Mesenchymal stem cell (in vitro differentiated cells and primary cell): ENCODE results near the gene TMEM175.

ENCODE experiments used
- DNase-seq: peaks from one replicate; pipeline ENCODE4 v3.0.0-alpha.2; 2013
- H2AFZ ChIP-seq: one replicate; pipeline ENCODE4 v1.6.1; 2013; ENCODE audit warnings: low read depth, mild to moderate bottlenecking, control low read depth, inconsistent platforms, low read length, moderate library complexity
- H2AK5ac ChIP-seq: 2 replicates; pipeline ENCODE4 v1.6.1; 2013; ENCODE audit warnings: low read length, moderate library complexity, mild to moderate bottlenecking, inconsistent platforms; ENCODE audit not compliant: severe bottlenecking
- H2BK120ac ChIP-seq: one replicate; pipeline ENCODE4 v1.6.1; 2013; ENCODE audit warnings: low read depth, mild to moderate bottlenecking, inconsistent platforms, low read length, moderate library complexity
- H2BK12ac ChIP-seq, 2 experiments: one replicate each; pipeline ENCODE4 v1.6.1; 2013; ENCODE audit warnings: inconsistent platforms in 2 of 2, low read length in 2 of 2, mild to moderate bottlenecking in 2 of 2, moderate library complexity in 2 of 2, control low read depth in 1 of 2
- H2BK15ac ChIP-seq: one replicate; pipeline ENCODE4 v1.6.1; 2013; ENCODE audit warnings: mild to moderate bottlenecking, low read depth, inconsistent platforms; ENCODE audit not compliant: poor library complexity, severe bottlenecking
- H2BK5ac ChIP-seq: 2 replicates; pipeline ENCODE4 v1.6.1; 2013; ENCODE audit warnings: low read depth, mild to moderate bottlenecking, low read length, control low read depth, inconsistent platforms; ENCODE audit not compliant: poor library complexity, severe bottlenecking
- H3K14ac ChIP-seq, 2 experiments: one replicate each; pipeline ENCODE4 v1.6.1; 2013; ENCODE audit warnings: inconsistent platforms in 2 of 2, low read length in 2 of 2, control low read depth in 1 of 2, mild to moderate bottlenecking in 1 of 2, moderate library complexity in 1 of 2
- H3K18ac ChIP-seq, 2 experiments: one replicate each; pipeline ENCODE4 v1.6.1; 2013; ENCODE audit warnings: inconsistent platforms in 2 of 2, low read length in 2 of 2, control low read depth in 1 of 2, low read depth in 1 of 2, mild to moderate bottlenecking in 1 of 2
- H3K23ac ChIP-seq, 2 experiments: one replicate each; pipeline ENCODE4 v1.6.1; 2013; ENCODE audit warnings: inconsistent platforms in 2 of 2, low read length in 2 of 2, mild to moderate bottlenecking in 2 of 2, moderate library complexity in 2 of 2, control low read depth in 1 of 2
- H3K27ac ChIP-seq: 2 replicates; pipeline ENCODE4 v1.5.1; 2013; ENCODE audit warnings: mild to moderate bottlenecking, moderate library complexity, low read length, control low read depth, inconsistent platforms; ENCODE audit not compliant: poor library complexity, severe bottlenecking
- H3K27me3 ChIP-seq, 2 experiments: 2 replicates each; pipeline versions ENCODE4 v1.6.1 to v1.7.0; 2013; ENCODE audit warnings: low read length in 2 of 2, mild to moderate bottlenecking in 2 of 2, moderate library complexity in 2 of 2, control low read depth in 1 of 2, inconsistent platforms in 1 of 2; ENCODE audit not compliant: control insufficient read depth in 1 of 2, insufficient read depth in 1 of 2
- H3K36me3 ChIP-seq, 2 experiments: 2 replicates each; pipeline versions ENCODE4 v1.6.1 to v1.7.0; 2013; ENCODE audit warnings: low read length in 2 of 2, control low read depth in 1 of 2, inconsistent platforms in 1 of 2, low read depth in 1 of 2, mild to moderate bottlenecking in 1 of 2; ENCODE audit not compliant: insufficient read depth in 2 of 2, control insufficient read depth in 1 of 2
- H3K4ac ChIP-seq, 2 experiments: one replicate each; pipeline ENCODE4 v1.6.1; 2013; ENCODE audit warnings: inconsistent platforms in 2 of 2, low read length in 2 of 2, mild to moderate bottlenecking in 2 of 2, moderate library complexity in 2 of 2, control low read depth in 1 of 2, low read depth in 1 of 2
- H3K4me1 ChIP-seq: 2 replicates; pipeline ENCODE4 v1.6.1; 2013; ENCODE audit warnings: low read depth, low read length, control low read depth; ENCODE audit not compliant: control insufficient read depth, insufficient read depth
- H3K4me2 ChIP-seq: 2 replicates; pipeline ENCODE4 v1.6.1; 2013; ENCODE audit warnings: low read length, mild to moderate bottlenecking, inconsistent platforms; ENCODE audit not compliant: poor library complexity, severe bottlenecking
- H3K4me3 ChIP-seq, 2 experiments: 2 replicates each; pipeline versions ENCODE4 v1.5.1 to v1.7.0; 2013; ENCODE audit warnings: low read length in 2 of 2, mild to moderate bottlenecking in 2 of 2, control low read depth in 1 of 2, low read depth in 1 of 2; ENCODE audit not compliant: insufficient read depth in 1 of 2
- H3K79me1 ChIP-seq: replicated peaks from 2 replicates; pipeline ENCODE4 v1.6.1; 2013; ENCODE audit warnings: mild to moderate bottlenecking, control low read depth, low read length, inconsistent platforms; ENCODE audit not compliant: poor library complexity, severe bottlenecking
- H3K9ac ChIP-seq: 2 replicates; pipeline ENCODE4 v1.7.0; 2013; ENCODE audit warnings: mild to moderate bottlenecking, low read length, moderate library complexity
- H3K9me3 ChIP-seq: 2 replicates; pipeline ENCODE4 v1.7.0; 2013; ENCODE audit warnings: mild to moderate bottlenecking, low read length; ENCODE audit not compliant: control insufficient read depth
- H4K8ac ChIP-seq: one replicate; pipeline ENCODE4 v1.6.1; 2013; ENCODE audit warnings: inconsistent platforms, mild to moderate bottlenecking, low read length, moderate library complexity
- H4K91ac ChIP-seq: one replicate; pipeline ENCODE4 v1.6.1; 2013; ENCODE audit warnings: mild to moderate bottlenecking, low read length, inconsistent platforms
- WGBS: methylation state at CpG from one replicate; pipeline ENCODE4 v1.1.7; 2013; ENCODE audit warnings: mixed read lengths; 5-methylcytosine and 5-hydroxymethylcytosine counted together

Gene TMEM175

GRCh38 chr4:951186-951585 is 18.9 kb downstream of the TMEM175 start:
- H3K9me3 ChIP-seq: no peaks in the 10 kb centered on the region
- no peak overlapping the region for H3K4me2 ChIP-seq
- no peak overlapping the region for H3K23ac ChIP-seq
- H2BK15ac ChIP-seq: no peak overlapping the region
- peaks cover 18 to 54% of the 10 kb centered on the region in 2 experiments for H3K36me3 ChIP-seq
- no peak overlapping the region for H2BK12ac ChIP-seq
- WGBS: 54% methylated on average over 3 of the region's 7 CpGs
- H2AK5ac ChIP-seq: no peak overlapping the region
- no peak overlapping the region for H2BK5ac ChIP-seq
- H3K27ac ChIP-seq: no peak overlapping the region
- H4K91ac ChIP-seq: no peak overlapping the region
- H4K8ac ChIP-seq: no peak overlapping the region
- no peak overlapping the region for H3K4ac ChIP-seq
- no peak overlapping the region for H2AFZ ChIP-seq
- no peak overlapping the region for H3K4me3 ChIP-seq
- DNase-seq: no peak
- peaks cover 8% of the 10 kb centered on the region for H3K4me1 ChIP-seq
- H2BK120ac ChIP-seq: no peak overlapping the region
- no peak overlapping the region for H3K18ac ChIP-seq
- H3K27me3 ChIP-seq: no peaks in the 10 kb centered on the region
- no peak overlapping the region for H3K9ac ChIP-seq
- no peak overlapping the region for H3K14ac ChIP-seq
- peaks cover 20% of the 10 kb centered on the region for H3K79me1 ChIP-seq

DNA sequence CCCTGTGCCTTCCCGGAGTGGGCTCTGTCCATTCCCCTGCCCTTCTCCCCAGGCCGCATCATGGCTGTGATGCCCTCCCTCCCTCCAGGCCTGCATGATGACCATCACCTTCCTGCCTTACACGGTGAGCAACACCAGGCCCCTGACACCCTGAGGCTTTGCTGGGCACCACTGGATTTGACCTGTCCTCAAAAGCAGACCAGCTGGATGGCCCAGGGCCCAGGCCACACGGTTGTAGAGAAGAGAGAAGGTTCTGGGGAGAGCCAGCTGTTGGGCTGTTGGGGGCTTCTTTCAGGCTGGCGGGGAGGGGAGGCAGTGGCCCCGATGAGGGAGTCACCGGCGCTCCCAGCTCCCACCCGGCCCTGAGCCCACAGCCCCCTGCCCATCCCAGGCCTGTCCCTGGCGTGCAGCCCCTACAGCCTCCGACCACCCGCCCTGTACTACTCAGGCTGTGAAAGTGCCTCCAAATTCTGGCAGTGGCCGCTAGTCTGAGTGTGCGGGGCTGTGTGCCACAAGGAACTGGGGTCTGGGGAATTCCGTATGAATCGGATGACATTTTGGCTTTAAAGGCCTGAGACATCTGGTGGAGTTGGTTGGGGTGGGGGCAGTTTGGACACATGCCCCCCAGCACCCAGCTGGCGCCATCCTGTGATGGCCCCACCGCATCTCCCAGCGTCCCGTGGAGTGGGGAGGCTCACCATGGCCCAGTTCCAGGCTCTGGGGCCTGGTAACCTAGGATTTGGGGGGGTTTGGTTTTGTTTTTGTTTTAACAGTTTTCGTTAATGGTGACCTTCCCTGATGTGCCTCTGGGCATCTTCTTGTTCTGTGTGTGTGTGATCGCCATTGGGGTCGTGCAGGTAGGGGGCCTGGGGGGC is 19.6 kb downstream of the TMEM175 start:
- Histone ChIP-seq H3K36me3 (peaks cover 18 to 53% of the 10 kb centered on the region in 2 experiments), H3K14ac (no peak overlapping the region), H4K91ac (no peak overlapping the region), H2BK120ac (no peak overlapping the region), H3K27me3 (no peaks in the 10 kb centered on the region), H3K4me2 (no peak overlapping the region), H4K8ac (no peak overlapping the region), H3K4me3 (no peak overlapping the region), H2BK5ac (no peak overlapping the region), H3K23ac (no peak overlapping the region), H2AFZ (no peak overlapping the region), H3K79me1 (peaks cover 14% of the 10 kb centered on the region), H2BK12ac (no peak overlapping the region), H3K4ac (no peak overlapping the region), H3K18ac (no peak overlapping the region), H2BK15ac (no peak overlapping the region), H3K27ac (no peak overlapping the region), H3K4me1 (peaks cover 7% of the 10 kb centered on the region), H3K9ac (no peak overlapping the region), H3K9me3 (no peaks in the 10 kb centered on the region), H2AK5ac (no peak overlapping the region)
- WGBS: 94% methylated on average over 23 of the region's 23 CpGs
- no peak for DNase-seq

GRCh38 chr4:952881-953573 is 20.8 kb downstream of the TMEM175 start:
- Histone ChIP-seq H2AK5ac (no peak overlapping the region), H2AFZ (no peak overlapping the region), H3K27ac (no peak overlapping the region), H3K27me3 (no peaks in the 10 kb centered on the region), H3K23ac (no peak overlapping the region), H3K4me1 (peaks cover 6% of the 10 kb centered on the region), H3K79me1 (peaks cover 2% of the 10 kb centered on the region), H3K14ac (no peak overlapping the region), H2BK12ac (no peak overlapping the region), H3K4ac (no peak overlapping the region), H3K9ac (no peak overlapping the region), H2BK120ac (no peak overlapping the region), H3K18ac (no peak overlapping the region), H3K36me3 (peaks cover 22 to 61% of the 10 kb centered on the region in 2 experiments), H3K4me3 (no peak overlapping the region), H2BK5ac (no peak overlapping the region), H4K8ac (no peak overlapping the region), H3K9me3 (no peaks in the 10 kb centered on the region), H3K4me2 (no peak overlapping the region), H4K91ac (no peak overlapping the region), H2BK15ac (no peak overlapping the region)
- DNase-seq: no peak
- WGBS: 97% methylated on average over 28 of the region's 28 CpGs

DNA sequence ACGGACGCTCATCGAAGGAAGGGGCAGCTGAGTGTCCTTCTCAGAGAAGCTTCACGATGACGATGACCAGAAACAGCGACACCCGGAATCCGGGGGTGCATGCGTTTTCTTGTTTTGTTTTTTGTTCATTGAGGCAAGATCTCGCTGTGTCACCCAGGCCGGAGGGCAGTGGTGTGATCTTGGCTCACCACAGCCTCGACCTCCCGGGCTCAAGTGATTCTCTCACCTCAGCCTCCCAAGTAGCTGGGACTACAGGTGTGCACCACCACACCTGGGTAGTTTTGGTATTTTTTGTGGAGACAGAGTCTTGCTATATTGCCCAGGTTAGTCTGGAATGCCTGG is 21.3 kb downstream of the TMEM175 start:
- no peak overlapping the region for H2BK12ac ChIP-seq
- H3K27me3 ChIP-seq: no peaks in the 10 kb centered on the region
- 99% methylated on average over 13 of the region's 13 CpGs for WGBS

More for the DNA sequence above, 21.3 kb downstream of the TMEM175 start:
- H3K14ac ChIP-seq: no peak overlapping the region
- peaks cover 26 to 65% of the 10 kb centered on the region in 2 experiments for H3K36me3 ChIP-seq
- no peak overlapping the region for H4K8ac ChIP-seq
- no peak overlapping the region for H4K91ac ChIP-seq
- H3K18ac ChIP-seq: no peak overlapping the region
- no peak overlapping the region for H2AK5ac ChIP-seq
- no peak overlapping the region for H2BK5ac ChIP-seq
- no peak overlapping the region for H2BK15ac ChIP-seq
- no peak overlapping the region for H3K4me3 ChIP-seq
- no peak for DNase-seq
- H3K79me1 ChIP-seq: no peaks in the 10 kb centered on the region
- no peak overlapping the region for H3K23ac ChIP-seq
- no peak overlapping the region for H2BK120ac ChIP-seq
- H2AFZ ChIP-seq: no peak overlapping the region
- H3K9me3 ChIP-seq: no peaks in the 10 kb centered on the region
- H3K4me2 ChIP-seq: no peak overlapping the region
- peaks cover under 1% of the 10 kb centered on the region for H3K4me1 ChIP-seq
- H3K9ac ChIP-seq: no peak overlapping the region
- H3K4ac ChIP-seq: no peak overlapping the region
- no peak overlapping the region for H3K27ac ChIP-seq
